SK-N-MC (cell line): ENCODE results near the gene NLGN2.

Source experiments
- EZH2 ChIP-seq: fragments of 200-600 bp; sonication (generic); IDR thresholded peaks from one replicate; pipeline ENCODE4 v1.6.1; 2017; ENCODE audit warnings: antibody characterized with exemption
- POLR2AphosphoS5 ChIP-seq: IDR thresholded peaks from 2 replicates; pipeline ENCODE4 v1.6.1; 2012; ENCODE audit warnings: mild to moderate bottlenecking, low read depth, low read length, borderline replicate concordance

- TF ChIP-seq POLR2AphosphoS5 (no peak), EZH2 (no peak)
Measured at GRCh38 chr17:7438656-7439460, 31.2 kb downstream of the NLGN2 start.
